ENCODE measurements around the gene NDFIP2.

DNA sequence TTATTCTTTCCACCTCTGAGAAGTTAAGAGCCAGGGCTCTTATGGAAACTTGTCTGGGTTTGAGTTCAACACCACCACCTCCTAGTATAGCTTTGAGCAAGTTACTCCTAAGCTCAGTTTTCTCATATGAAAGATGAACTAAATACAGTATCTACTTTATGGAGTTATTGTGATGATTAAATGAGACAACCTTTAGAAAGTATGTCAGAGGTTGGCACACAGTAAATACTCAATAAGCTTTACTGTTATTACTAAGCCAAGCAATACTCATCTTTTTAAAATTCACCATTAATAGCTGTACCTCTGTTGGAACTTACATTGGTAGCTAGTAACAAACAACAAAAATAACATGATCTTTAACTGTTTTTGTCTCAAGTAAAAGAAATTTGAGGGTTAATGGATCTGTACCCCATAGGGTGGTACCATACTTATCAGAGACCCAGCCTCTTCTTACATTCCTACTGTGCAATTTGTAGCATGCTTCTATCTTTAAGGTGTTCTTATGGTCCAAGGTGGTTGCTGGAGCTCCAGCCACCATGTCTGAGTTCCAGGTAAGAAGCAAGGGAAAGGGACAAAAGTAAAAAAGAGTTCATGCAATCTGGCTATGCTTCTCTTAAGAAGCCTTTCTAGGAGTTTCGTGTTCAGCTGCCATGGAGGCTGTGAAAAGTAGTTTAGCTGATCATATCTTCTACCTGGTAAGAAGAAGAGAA is 24.1 kb upstream of the NDFIP2 start:
- TF ChIP-seq, protein P1, sequence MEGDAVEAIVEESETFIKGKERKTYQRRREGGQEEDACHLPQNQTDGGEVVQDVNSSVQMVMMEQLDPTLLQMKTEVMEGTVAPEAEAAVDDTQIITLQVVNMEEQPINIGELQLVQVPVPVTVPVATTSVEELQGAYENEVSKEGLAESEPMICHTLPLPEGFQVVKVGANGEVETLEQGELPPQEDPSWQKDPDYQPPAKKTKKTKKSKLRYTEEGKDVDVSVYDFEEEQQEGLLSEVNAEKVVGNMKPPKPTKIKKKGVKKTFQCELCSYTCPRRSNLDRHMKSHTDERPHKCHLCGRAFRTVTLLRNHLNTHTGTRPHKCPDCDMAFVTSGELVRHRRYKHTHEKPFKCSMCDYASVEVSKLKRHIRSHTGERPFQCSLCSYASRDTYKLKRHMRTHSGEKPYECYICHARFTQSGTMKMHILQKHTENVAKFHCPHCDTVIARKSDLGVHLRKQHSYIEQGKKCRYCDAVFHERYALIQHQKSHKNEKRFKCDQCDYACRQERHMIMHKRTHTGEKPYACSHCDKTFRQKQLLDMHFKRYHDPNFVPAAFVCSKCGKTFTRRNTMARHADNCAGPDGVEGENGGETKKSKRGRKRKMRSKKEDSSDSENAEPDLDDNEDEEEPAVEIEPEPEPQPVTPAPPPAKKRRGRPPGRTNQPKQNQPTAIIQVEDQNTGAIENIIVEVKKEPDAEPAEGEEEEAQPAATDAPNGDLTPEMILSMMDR (IDR thresholded peaks at IDR 0.05; ENCODE audit: borderline replicate concordance, extremely low read depth, low read length, poor library complexity, severe bottlenecking): no peak
- TF ChIP-seq EZH2 (IDR thresholded peaks at IDR 0.05; ENCODE audit: borderline replicate concordance, low read depth, low read length, severe bottlenecking): no peak
